Heart right ventricle (tissue), 16 donors: Measurements from ENCODE around the gene SLCO1C1. TPM values are rescaled to one million over a fixed set of nuclear protein-coding genes. Genes with fewer than 3 reads are reported as not detected.

Experiments used
- ATAC-seq, 8 donors: fragments of 200-7000 bp; cut with Tn5 transposase; one replicate each; pipeline ENCODE4 v1.9.1; 2020; ENCODE audit warnings: mild to moderate bottlenecking in 8 of 8, moderate library complexity in 8 of 8, moderate number of reproducible peaks in 1 of 8
- DNase-seq, 2 donors: peaks; one replicate each; pipeline ENCODE4 v3.0.0-alpha.2; 2020
- H3K27ac ChIP-seq, 10 donors: fragments of 200-600 bp; sonication (generic) in 2 of 10; one replicate each; pipeline versions ENCODE4 v1.5.0 to v1.8.0; 2020 to 2022; ENCODE audit warnings: mild to moderate bottlenecking in 3 of 10
- H3K27me3 ChIP-seq, 7 donors: fragments of 200-600 bp; one replicate each; pipeline ENCODE4 v1.8.0; 2021 to 2022; ENCODE audit warnings: mild to moderate bottlenecking in 2 of 7
- H3K36me3 ChIP-seq, 9 donors: fragments of 200-600 bp; sonication (generic) in 1 of 9; one replicate each; pipeline versions ENCODE4 v1.5.0 to v1.8.0; 2020 to 2022; ENCODE audit warnings: mild to moderate bottlenecking in 2 of 9
- H3K4me1 ChIP-seq, 9 donors: fragments of 200-600 bp; sonication (generic) in 1 of 9; one replicate each; pipeline versions ENCODE4 v1.5.0 to v1.8.0; 2020 to 2022; ENCODE audit warnings: mild to moderate bottlenecking in 4 of 9
- H3K4me3 ChIP-seq, 10 donors: fragments of 200-600 bp; sonication (generic) in 2 of 10; one replicate each; pipeline versions ENCODE4 v1.5.0 to v1.8.0; 2020 to 2022; ENCODE audit warnings: mild to moderate bottlenecking in 7 of 10, moderate library complexity in 2 of 10
- H3K9me3 ChIP-seq, 11 donors: fragments of 200-600 bp in 10 of 11; sonication (generic) in 2 of 11; one replicate each; pipeline versions ENCODE4 v1.5.0 to v1.8.0; 2013 to 2022; ENCODE audit warnings: mild to moderate bottlenecking in 2 of 11, control low read depth in 1 of 11, moderate library complexity in 1 of 11
- CTCF ChIP-seq, 9 donors: fragments of 200-600 bp; sonication (generic) in 2 of 9; IDR thresholded peaks; one replicate each; pipeline versions ENCODE4 v1.5.0 to v1.8.0; 2021 to 2022; ENCODE audit warnings: antibody characterized with exemption in 9 of 9, mild to moderate bottlenecking in 5 of 9, moderate library complexity in 1 of 9
- WGBS, 2 donors: extraction: QIAGEN DNeasy Blood & Tissue Kit; methylation state at CpG; one replicate each; pipeline ENCODE4 v1.1.7; 2013; ENCODE audit warnings: inconsistent platforms in 1 of 2; 5-methylcytosine and 5-hydroxymethylcytosine counted together
- intact Hi-C, 10 donors: fragments of 100-400 bp; cut with DNase I; formaldehyde crosslinking; loops; one replicate each; pipeline versions ENCODE4 v1.11.1 to v1.14.2; 2022
- polyA plus RNA-seq, 2 donors: library from polyadenylated mRNA; stranded (reverse); fragments of 200-250 nt; gene quantifications; one replicate each; pipeline ENCODE4 v1.2.3, GENCODE V29; 2013
- total RNA-seq, 10 donors: library from RNA; stranded (reverse); fragmentation: NEBNext Ultra II Directional in 3 of 10; extraction: Animal tissue kit (Norgen Biotek cat#: 25700) in 3 of 10; gene quantifications; one replicate each; pipeline versions ENCODE4 v1.2.1 to v1.2.4, GENCODE V29; 2021 to 2023
- donor health status: Arrhythmogenic right ventricular cardiomyopathy.
- donor health status: ischemic (EF 13 %, LVEDD 7.1; RV severe dilation, severe dysfunction).
- donor health status: healthy with polysubstance abuse.
- donor health status: DM: no; HTN: yes; CAD: no.
- donor health status: DM: no; HTN: no; CAD: no.
- donor health status: ischemic (EF 25% LVEDD 6.9; RV normal size, moderate dysfunction).
- donor health status: ischemic (EF 25% LVEDD 5.7; RV mildly dilated, moderate dysfunction).
- donor health status: healthy.
- donor health status: DM: yes; HTN: yes; CAD: no.
- donor health status: Ischemic cardiomyopathy.
- donor health status: ischemic (EF 35%, LVEDD 5.7; RV mildly dilated, moderate dysfunction).
- donor health status: nonischemic (EF 11% LVEDD 7.7; RV severe dilation, severe dysfunction).
- donor health status: DM: yes; HTN: yes; CAD: no.
- donor health status: PGD.
- donor health status: ischemic (EF 29% LVEDD 5.4; RV normal size, mild dysfunction).
- donor health status: nonischemic (EF 23%, LVEDD 6.1; RV moderate dilation, normal function).

The SLCO1C1 gene
- total and polyA plus RNA-seq, 12 donors = 0.64 to 3.3 (median 1.3) TPM

GRCh38 chr12:20722142-20722541, 27.0 kb downstream of the SLCO1C1 start:
- no peak for TF ChIP-seq CTCF (IDR thresholded peaks at IDR 0.05)
- no peak overlapping the region for H3K4me3 ChIP-seq
- no peak overlapping the region for H3K27ac ChIP-seq
- H3K9me3 ChIP-seq = no peaks in the 10 kb centered on the region
- no peaks in the 10 kb centered on the region for H3K27me3 ChIP-seq
- intact Hi-C loops = no loop called here
- no peak for ATAC-seq
- no peaks in the 10 kb centered on the region for H3K36me3 ChIP-seq
- no peak for DNase-seq
- WGBS, 2 donors = 48 to 58% methylated on average over 1 of the region's 1 CpG
- H3K4me1 ChIP-seq = no peaks in the 10 kb centered on the region

- no peaks in the 10 kb centered on the region for H3K36me3 ChIP-seq
- H3K27me3 ChIP-seq = no peaks in the 10 kb centered on the region
- TF ChIP-seq CTCF (IDR thresholded peaks at IDR 0.05) = no peak
- ATAC-seq (no peak), DNase-seq (no peak)
- intact Hi-C loops = no loop called here
- no peaks in the 10 kb centered on the region for H3K9me3 ChIP-seq
- H3K4me1 ChIP-seq = no peaks in the 10 kb centered on the region
- 76 to 81% methylated on average over 1 of the region's 1 CpG for WGBS, 2 donors
- H3K4me3 ChIP-seq = no peak overlapping the region
- no peak overlapping the region for H3K27ac ChIP-seq
Measured at GRCh38 chr12:20731274-20731673, 36.1 kb downstream of the SLCO1C1 start.

- H3K36me3 ChIP-seq = no peaks in the 10 kb centered on the region
- WGBS, 2 donors = 77 to 78% methylated on average over 1 of the region's 1 CpG
- H3K9me3 ChIP-seq = no peaks in the 10 kb centered on the region
- intact Hi-C loops = no loop called here
- ATAC-seq = no peak
- TF ChIP-seq CTCF (IDR thresholded peaks at IDR 0.05) = no peak
- no peak overlapping the region for H3K27ac ChIP-seq
- DNase-seq = no peak
- no peaks in the 10 kb centered on the region for H3K27me3 ChIP-seq
- H3K4me1 ChIP-seq = no peaks in the 10 kb centered on the region
- H3K4me3 ChIP-seq = no peak overlapping the region
Measured at GRCh38 chr12:20740972-20741371, 45.8 kb downstream of the SLCO1C1 start.

GRCh38 chr12:20748198-20748597, 53.1 kb downstream of the SLCO1C1 start:
- no peak for ATAC-seq

More at GRCh38 chr12:20748198-20748597, 53.1 kb downstream of the SLCO1C1 start:
- DNase-seq = no peak
- WGBS, 2 donors = 95 to 97% methylated on average over 1 of the region's 1 CpG
- Histone ChIP-seq H3K4me1 (no peaks in the 10 kb centered on the region), H3K9me3 (no peaks in the 10 kb centered on the region), H3K36me3 (no peaks in the 10 kb centered on the region), H3K27ac (no peak overlapping the region), H3K27me3 (no peaks in the 10 kb centered on the region), H3K4me3 (no peak overlapping the region)
- no peak for TF ChIP-seq CTCF (IDR thresholded peaks at IDR 0.05)
- intact Hi-C loops = no loop called here
